A549 (cell line): ENCODE results near the gene AKIRIN1. TPM values are rescaled to one million over a fixed set of nuclear protein-coding genes. Genes with fewer than 3 reads are reported as not detected.

Experiments
- ATAC-seq, 2 experiments: fragments of 200-7000 bp in 1 of 2; fragments of >200 bp in 1 of 2; cut with Nextera tagmentation in 1 of 2; cut with Tn5 transposase in 1 of 2; 3 replicates each; pipeline versions ENCODE4 v1.8.0 to v1.9.1; 2018 to 2020; ENCODE audit warnings: mild to moderate bottlenecking in 1 of 2, moderate library complexity in 1 of 2
- CTCF ChIA-PET: fragments of 300-600 bp; sonication (Branson Sonifier 250); formaldehyde crosslinking; extraction: SDS; loops from one replicate; lab custom pipeline; 2021; ENCODE audit warnings: antibody characterized with exemption, inconsistent platforms; lab: Yijun Ruan, JAX
- POLR2A ChIA-PET: fragments of 350-600 bp; formaldehyde crosslinking; extraction: SDS; loops from one replicate; lab custom pipeline; 2021; ENCODE audit warnings: antibody characterized with exemption, inconsistent platforms; lab: Yijun Ruan, JAX
- DNase-seq, 2 experiments: peaks; one replicate each; pipeline versions ENCODE4 v3.0.0 to v3.0.0-alpha.2; 2011 to 2016; ENCODE audit warnings: low read depth in 1 of 2, low spot score in 1 of 2
- FAIRE-seq: peaks from 2 replicates; lab custom pipeline; 2011; peaks lifted over from hg19 to GRCh38; lab: Jason Lieb, UNC
- H3K27ac ChIP-seq, 2 experiments: fragments of >200 bp; sonication (Bioruptor Twin); formaldehyde crosslinking; 3 replicates each; pipeline ENCODE4 v1.5.1; 2016 to 2017
- H3K4me1 ChIP-seq: fragments of >200 bp; sonication (Bioruptor Twin); formaldehyde crosslinking; 3 replicates; pipeline ENCODE4 v1.6.1; 2016
- H3K4me2 ChIP-seq: fragments of >200 bp; sonication (Bioruptor Twin); formaldehyde crosslinking; 3 replicates; pipeline ENCODE4 v1.6.1; 2016
- H3K4me3 ChIP-seq: fragments of >200 bp; sonication (Bioruptor Twin); formaldehyde crosslinking; 3 replicates; pipeline ENCODE4 v1.5.1; 2016
- H3K9me3 ChIP-seq: fragments of >200 bp; sonication (Bioruptor Twin); formaldehyde crosslinking; 3 replicates; pipeline ENCODE4 v1.6.1; 2016
- BCL3 ChIP-seq: fragments of >200 bp; sonication (Bioruptor Twin); formaldehyde crosslinking; IDR thresholded peaks from 3 replicates; pipeline ENCODE4 v1.6.1; 2016
- CEBPB ChIP-seq, 2 experiments: fragments of >200 bp in 1 of 2; sonication (Bioruptor Twin) in 1 of 2; formaldehyde crosslinking in 1 of 2; IDR thresholded peaks; 2 replicates each; pipeline ENCODE4 v1.6.1; 2012 to 2016
- E2F6 ChIP-seq: IDR thresholded peaks from 2 replicates; pipeline ENCODE4 v1.6.1; 2012; ENCODE audit warnings: low read depth, borderline replicate concordance
- FOSB ChIP-seq: fragments of 250-450 bp; sonication (Bioruptor Pico); IDR thresholded peaks from 2 replicates; pipeline ENCODE4 v1.5.0; 2020; ENCODE audit warnings: mild to moderate bottlenecking, moderate library complexity
- GATA3 ChIP-seq: IDR thresholded peaks from 2 replicates; pipeline ENCODE4 v1.6.1; 2012; ENCODE audit warnings: borderline replicate concordance
- HDAC2 ChIP-seq: fragments of 200-600 bp; sonication (generic); IDR thresholded peaks from 2 replicates; pipeline ENCODE4 v1.6.1; 2016
- JUN ChIP-seq, 2 experiments: fragments of >200 bp; sonication (Bioruptor Twin); formaldehyde crosslinking; IDR thresholded peaks; 2 replicates in 1 of 2; 3 replicates in 1 of 2; pipeline ENCODE4 v1.6.1; 2016 to 2017
- NR3C1 ChIP-seq: fragments of >200 bp; sonication (Bioruptor Twin); formaldehyde crosslinking; IDR thresholded peaks from 3 replicates; pipeline ENCODE4 v1.6.1; 2017
- PHF8 ChIP-seq: fragments of 200-600 bp; sonication (generic); IDR thresholded peaks from 2 replicates; pipeline ENCODE4 v1.6.1; 2016; ENCODE audit warnings: low read depth, mild to moderate bottlenecking, antibody characterized with exemption, moderate library complexity, borderline replicate concordance
- POLR2A ChIP-seq: IDR thresholded peaks from 2 replicates; pipeline ENCODE4 v1.6.1; 2012; ENCODE audit warnings: mild to moderate bottlenecking, low read length
- RFX5 ChIP-seq: fragments of 450-650 bp; IDR thresholded peaks from 2 replicates; pipeline ENCODE4 v1.7.1; 2014; ENCODE audit warnings: antibody characterized with exemption, mild to moderate bottlenecking, moderate library complexity
- RNF2 ChIP-seq: fragments of 200-600 bp; sonication (generic); IDR thresholded peaks from 2 replicates; pipeline ENCODE4 v1.6.1; 2016; ENCODE audit warnings: low read depth, mild to moderate bottlenecking, antibody characterized with exemption, moderate library complexity, borderline replicate concordance
- ZFP36 ChIP-seq: fragments of 450-650 bp; IDR thresholded peaks from 2 replicates; pipeline ENCODE4 v1.6.1; 2014; ENCODE audit warnings: borderline replicate concordance; ENCODE audit not compliant: partially characterized antibody
- WGBS: methylation state at CpG from one replicate; pipeline ENCODE4 v1.1.6; 2017; ENCODE audit errors: missing lambda C conversion rate; 5-methylcytosine and 5-hydroxymethylcytosine counted together
- polyA plus RNA-seq, 4 experiments: library from polyadenylated mRNA; depleted of rRNA in 3 of 4; stranded (reverse); fragments of >200 nt; fragmentation: RNase III in 1 of 4; extraction: RNeasy Plus Mini Kit Qiagen cat#74134 plus additional on column Dnase treatment in 1 of 4; gene quantifications; 2 replicates in 3 of 4; 3 replicates in 1 of 4; pipeline ENCODE4 v1.2.3, GENCODE V29; 2011 to 2017
- TF ChIP-seq, protein P1 (sequence below): IDR thresholded peaks from 2 replicates; pipeline ENCODE4 v1.6.1; 2012
- TF ChIP-seq, protein P2 (sequence below): fragments of 150-350 bp; IDR thresholded peaks from 2 replicates; pipeline ENCODE4 v1.6.1; 2014; ENCODE audit warnings: low read depth, mild to moderate bottlenecking, low read length

Gene AKIRIN1
- polyA plus RNA-seq, 2 of the 4 experiments (the other 2 are of a cell fraction) = 37.7 to 72.0 TPM

DNA sequence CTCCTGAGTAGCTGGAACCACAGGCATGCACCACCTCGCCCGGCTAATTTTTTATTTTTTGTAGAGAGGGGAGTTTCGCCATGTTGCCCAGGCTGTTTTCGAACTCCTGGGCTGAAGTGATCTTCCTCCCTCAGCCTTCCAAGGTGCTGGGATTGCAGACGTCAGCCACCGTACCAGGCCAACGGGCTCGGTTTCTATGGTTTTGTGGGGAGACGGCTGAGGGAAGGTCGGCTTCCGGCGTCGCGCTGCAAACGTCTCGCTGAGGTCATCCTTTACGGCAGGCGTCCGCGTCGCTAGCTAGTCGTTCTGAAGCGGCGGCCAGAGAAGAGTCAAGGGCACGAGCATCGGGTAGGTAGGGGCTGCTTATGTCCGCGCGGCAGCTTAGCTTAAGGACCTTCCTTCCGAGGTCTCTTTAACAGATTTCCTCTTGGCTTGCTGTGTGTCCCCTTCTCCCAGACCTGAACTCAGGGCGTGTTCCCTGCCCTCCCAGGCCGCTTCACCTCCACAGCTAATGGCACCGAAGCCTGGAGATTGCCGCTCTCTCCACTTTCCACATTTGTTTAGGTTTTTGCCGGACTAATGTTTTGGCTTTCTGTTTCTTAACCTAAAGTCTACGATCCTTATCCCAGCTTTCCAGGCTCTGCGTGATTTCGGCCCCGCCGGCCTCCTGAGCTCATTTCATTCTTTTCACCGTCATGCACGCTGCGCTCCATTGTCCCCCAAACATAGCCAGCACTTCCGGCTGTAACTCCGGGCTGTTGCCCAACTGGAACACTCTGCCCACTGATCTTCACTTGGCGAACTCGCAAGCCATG lies 35.2 kb downstream of the AKIRIN1 start, which contains the start of gene NDUFS5:
TSS of gene NDUFS5 (plus strand) at position 300 of the 815 bp plus-strand sequence. CDS start 2,375 bp downstream, outside the sequence.
- TF ChIP-seq, protein P1, sequence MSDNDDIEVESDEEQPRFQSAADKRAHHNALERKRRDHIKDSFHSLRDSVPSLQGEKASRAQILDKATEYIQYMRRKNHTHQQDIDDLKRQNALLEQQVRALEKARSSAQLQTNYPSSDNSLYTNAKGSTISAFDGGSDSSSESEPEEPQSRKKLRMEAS = peak; percentile 69
- TF ChIP-seq CEBPB (IDR thresholded peaks at IDR 0.05) (peak in 1 of 2 experiments; percentile 74; a peak in 1 of 4 replicates), RFX5 (no peak), HDAC2 (no peak), RNF2 (no peak), E2F6 (0 out of 2 replicates have a peak, but pooled peaks have one; percentile 30), NR3C1 (no peak), ZFP36 (peak; percentile 89), BCL3 (0 out of 3 replicates have a peak, but pooled peaks have one; percentile 61), POLR2A (peak; percentile 72), JUN (IDR thresholded peaks at IDR 0.05) (peak in 1 of 2 experiments; percentile 80; a peak in 2 of 5 replicates), FOSB (no peak), GATA3 (0 out of 2 replicates have a peak, but pooled peaks have one; percentile 15), PHF8 (peak; percentile 79; the same call in 1 of the 2 replicates)
- TF ChIP-seq, protein P2, sequence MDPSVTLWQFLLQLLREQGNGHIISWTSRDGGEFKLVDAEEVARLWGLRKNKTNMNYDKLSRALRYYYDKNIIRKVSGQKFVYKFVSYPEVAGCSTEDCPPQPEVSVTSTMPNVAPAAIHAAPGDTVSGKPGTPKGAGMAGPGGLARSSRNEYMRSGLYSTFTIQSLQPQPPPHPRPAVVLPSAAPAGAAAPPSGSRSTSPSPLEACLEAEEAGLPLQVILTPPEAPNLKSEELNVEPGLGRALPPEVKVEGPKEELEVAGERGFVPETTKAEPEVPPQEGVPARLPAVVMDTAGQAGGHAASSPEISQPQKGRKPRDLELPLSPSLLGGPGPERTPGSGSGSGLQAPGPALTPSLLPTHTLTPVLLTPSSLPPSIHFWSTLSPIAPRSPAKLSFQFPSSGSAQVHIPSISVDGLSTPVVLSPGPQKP = peak; percentile 98
- ChIA-PET CTCF (interaction anchor here (1.1 kb wide), 1 partner anchor 17 kb away, joined by 3 read pairs; no protein-coding TSS in a partner anchor), POLR2A (interaction anchor here (0.6 to 1.6 kb wide), 12 partner anchors 9 to 164 kb away, joined by 3 to 9 read pairs (median 4); no protein-coding TSS in a partner anchor)
- peak within 1 kb of the TSS; percentile 93 to 95 for H3K27ac ChIP-seq
- peak; percentile 53 to 93 for DNase-seq
- no peaks in the 10 kb centered on the region for H3K9me3 ChIP-seq
- peak; percentile 93 to 97 for ATAC-seq
- peak within 1 kb of the TSS; percentile 81 for H3K4me2 ChIP-seq
- no peak for FAIRE-seq
- 2% methylated on average over 41 of the region's 47 CpGs for WGBS
- peaks cover 5% of the 10 kb centered on the region; the same call in 1 of the 3 replicates for H3K4me1 ChIP-seq
- peak within 1 kb of the TSS; percentile 76 for H3K4me3 ChIP-seq

GRCh38 chr1:39026866-39027507 lies 35.9 kb downstream of the AKIRIN1 start:
- Histone ChIP-seq H3K27ac (peak overlapping the region; percentile 93 to 95), H3K4me2 (peak overlapping the region; percentile 81), H3K9me3 (no peaks in the 10 kb centered on the region), H3K4me1 (peaks cover 5% of the 10 kb centered on the region; the same call in 1 of the 3 replicates), H3K4me3 (peak overlapping the region; percentile 76)
- FAIRE-seq (no peak), DNase-seq (no peak), ATAC-seq (no peak; a peak in 1 of 6 replicates)
- POLR2A ChIA-PET = interaction anchor here (1.0 to 1.6 kb wide), 9 partner anchors 8 to 165 kb away, joined by 3 to 9 read pairs (median 4); no protein-coding TSS in a partner anchor
- no peak for TF ChIP-seq FOSB
- TF ChIP-seq, protein P1 = peak; percentile 3; the same call in 1 of the 2 replicates
- CTCF ChIA-PET = interaction anchor here (1.1 kb wide), 1 partner anchor 17 kb away, joined by 3 read pairs; no protein-coding TSS in a partner anchor
- 29% methylated on average over 27 of the region's 30 CpGs for WGBS
